Kasumi-1 (cell line): ENCODE measurements around the gene ZBTB11.
"Not testable (repeated sequence)": the region's sequence is repeated elsewhere in the genome, so short reads cannot be mapped to it uniquely, and the experiment has no call there.

Experiments
- DNase-seq, 2 experiments: peaks; one replicate each; lab custom pipeline; 2025; lab: John Stamatoyannopoulos, UW

Gene ZBTB11

DNA sequence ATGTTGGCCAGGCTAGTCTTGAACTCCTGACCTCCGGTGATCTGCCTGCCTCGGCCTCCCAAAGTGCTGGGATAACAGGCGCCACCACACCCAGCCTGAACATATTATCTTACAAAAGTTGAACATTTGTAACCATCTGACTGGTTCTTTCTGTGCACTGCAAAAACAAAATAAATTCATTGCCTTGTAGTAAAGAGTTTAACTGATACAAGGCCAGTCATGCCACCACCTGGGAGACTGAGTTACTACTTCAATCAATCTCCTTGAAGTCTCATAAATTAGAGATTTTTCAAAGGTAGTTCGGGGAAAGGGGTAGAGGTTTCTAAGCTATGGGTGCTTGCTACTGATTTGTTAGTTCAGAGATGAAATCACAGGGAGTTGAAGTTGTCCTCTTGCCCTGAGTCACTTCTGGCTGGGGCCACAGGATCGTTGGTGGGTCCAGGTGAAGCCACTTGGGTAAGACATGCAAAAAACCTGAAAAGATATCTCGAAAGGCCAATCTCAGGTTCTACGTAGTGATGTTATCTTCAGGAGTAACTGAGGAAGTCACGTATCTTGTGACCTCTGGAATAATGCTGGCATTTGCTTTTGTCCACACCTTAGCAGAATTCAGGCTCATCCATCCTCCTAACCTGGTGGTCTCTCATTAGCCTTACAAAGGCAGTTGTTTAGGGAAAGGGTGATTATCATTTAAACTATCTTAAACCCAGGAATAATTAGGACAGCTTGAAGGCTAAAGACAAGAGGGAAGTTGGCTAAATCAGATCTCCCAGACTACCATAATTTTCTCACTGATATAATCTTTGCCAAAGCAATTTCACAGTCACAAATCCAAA, 33.7 kb downstream of the ZBTB11 start:
- no peak for DNase-seq

DNA sequence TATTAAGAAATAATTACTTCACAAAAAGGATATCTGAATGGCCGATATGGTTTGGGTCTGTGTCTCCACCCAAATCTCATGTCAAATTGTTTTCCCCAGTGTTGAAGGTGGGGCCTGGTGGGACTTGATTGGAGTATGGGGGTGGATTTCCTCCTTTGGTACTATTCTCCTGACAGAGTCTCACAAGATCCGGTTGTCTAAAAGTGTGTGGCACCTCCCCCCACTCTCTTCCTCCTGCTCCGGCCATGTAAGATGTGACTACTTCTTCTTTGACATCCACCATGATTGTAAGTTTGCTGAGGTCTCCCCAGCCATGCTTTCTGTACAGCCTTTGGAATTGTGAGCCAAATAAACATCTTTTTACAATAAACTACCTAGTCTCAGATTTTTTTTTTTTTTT, 34.5 kb downstream of the ZBTB11 start:
- DNase-seq, result no peak

DNA sequence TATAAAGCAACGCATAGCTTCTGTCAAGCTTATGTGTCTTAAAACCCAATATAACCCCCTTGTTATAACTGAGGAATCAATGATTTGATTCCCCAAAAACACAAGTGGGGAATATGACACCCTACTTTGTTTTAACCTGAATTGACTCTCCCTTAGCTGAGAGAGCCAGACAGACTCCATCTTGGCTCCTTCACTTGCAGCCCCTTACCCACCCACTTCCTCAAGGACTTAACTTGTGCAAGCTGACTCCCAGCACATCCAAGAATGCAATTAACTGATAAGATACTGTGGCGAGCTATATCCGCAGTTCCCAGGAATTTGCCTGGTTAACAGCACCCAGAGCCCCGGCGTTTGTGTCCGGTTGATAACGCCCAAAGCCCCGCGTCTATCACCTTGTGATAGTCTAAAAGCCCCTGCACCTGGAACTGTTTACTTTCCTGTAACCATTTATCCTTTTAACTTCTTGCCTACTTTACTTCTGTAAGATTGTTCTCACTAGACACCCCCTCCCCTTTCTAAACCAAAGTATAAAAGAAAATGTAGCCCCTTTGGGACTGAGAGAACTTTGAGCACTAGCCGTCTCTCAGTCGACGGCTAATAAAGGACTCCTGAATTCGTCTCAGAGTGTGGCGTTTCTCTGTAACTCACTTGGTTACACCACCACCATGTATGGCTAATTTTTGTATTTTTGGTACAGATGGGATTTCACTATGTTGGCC, 35.4 kb downstream of the ZBTB11 start:
- DNase-seq, result not testable (repeated sequence)

DNA sequence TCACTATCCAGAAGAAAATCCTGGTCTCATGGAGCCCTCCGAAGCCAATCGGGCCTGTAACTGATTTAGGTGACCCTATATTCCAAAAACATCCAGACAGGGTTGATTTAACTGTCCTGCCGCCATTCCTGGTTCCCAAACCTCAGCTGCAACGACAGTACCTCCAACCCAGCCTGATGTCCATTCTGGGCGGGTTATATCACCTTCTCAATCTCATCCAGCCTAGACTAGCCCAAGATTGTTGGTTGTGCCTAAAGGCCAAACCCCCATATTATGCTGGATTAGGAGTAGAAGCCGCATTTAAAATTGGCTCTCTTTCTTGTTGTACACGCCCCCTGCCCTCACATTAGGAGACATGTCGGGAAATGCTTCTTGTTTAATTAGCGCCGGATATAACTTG, 36.7 kb downstream of the ZBTB11 start:
- DNase-seq, result no peak

DNA sequence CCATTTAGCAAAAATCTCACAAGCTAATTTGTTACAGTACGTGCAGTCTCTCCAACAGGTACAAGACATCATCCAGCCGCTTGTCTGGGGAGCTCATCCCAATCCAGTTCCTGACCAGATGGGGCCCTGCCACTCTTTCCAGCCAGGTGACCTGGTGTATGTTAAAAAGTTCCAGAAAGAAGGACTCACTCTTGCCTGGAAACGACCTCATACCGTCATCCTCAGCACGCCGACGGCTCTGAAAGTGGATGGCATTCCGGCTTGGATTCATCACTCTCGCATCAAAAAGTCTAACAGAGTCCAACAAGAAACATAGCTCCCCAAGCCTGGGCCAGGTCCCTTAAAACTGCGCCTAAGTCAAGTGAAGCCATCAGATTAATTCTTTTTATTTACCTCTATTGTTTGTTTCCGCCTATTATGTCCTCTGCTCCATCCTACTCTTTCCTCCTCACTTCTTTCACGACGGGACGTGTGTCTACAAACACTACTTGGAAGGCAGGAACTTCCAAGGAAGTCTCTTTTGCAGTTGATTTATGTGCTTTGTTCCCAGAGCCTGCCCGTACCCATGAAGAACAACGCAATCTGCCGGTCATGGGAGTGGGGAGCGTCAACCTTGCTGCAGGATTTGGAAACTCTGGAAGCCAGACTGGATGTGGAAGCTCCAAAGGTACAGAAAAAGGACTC, 37.5 kb downstream of the ZBTB11 start:
- no peak for DNase-seq

DNA sequence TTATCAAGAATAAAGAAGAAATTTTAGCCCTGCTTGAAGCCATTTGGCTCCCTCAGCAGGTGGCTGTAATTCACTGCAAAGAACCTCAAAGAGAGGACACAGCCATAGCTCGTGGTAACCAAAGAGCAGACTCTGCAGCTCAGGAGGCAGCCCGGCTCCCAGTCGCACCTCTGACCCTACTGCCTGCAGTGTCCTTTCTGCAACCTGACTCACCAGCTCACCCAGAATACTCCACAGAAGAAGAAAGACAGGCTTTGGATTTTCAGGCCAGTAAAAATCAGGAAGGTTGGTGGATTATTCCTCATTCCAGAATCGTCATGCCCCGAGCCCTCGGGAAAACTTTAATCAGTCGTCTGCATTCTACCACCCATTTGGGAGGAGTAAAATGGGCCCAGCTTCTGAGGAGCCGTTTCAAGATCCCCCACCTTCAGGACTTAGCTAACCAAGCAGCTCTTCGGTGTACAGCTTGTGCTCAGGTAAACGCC, 38.6 kb downstream of the ZBTB11 start:
- no peak for DNase-seq

DNA sequence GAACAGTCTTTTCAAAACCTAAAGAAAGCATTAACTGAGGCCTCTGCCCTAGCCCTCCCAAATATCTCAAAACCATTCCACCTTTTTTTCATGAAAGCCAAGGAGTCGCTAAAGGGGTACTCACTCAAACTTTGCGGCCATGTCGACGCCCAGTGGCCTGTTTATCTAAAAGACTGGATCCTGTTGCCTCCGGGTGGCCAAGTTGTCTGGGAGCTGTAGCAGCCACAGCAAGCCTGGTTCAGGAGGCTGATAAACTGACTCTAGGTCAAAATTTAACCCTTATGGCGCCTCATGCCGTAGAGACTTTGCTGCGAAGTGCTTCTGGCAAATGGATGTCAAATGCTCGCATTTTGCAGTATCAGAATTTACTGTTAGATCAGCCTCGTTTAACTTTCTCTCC, 39.5 kb downstream of the ZBTB11 start:
- DNase-seq, result no peak

DNA sequence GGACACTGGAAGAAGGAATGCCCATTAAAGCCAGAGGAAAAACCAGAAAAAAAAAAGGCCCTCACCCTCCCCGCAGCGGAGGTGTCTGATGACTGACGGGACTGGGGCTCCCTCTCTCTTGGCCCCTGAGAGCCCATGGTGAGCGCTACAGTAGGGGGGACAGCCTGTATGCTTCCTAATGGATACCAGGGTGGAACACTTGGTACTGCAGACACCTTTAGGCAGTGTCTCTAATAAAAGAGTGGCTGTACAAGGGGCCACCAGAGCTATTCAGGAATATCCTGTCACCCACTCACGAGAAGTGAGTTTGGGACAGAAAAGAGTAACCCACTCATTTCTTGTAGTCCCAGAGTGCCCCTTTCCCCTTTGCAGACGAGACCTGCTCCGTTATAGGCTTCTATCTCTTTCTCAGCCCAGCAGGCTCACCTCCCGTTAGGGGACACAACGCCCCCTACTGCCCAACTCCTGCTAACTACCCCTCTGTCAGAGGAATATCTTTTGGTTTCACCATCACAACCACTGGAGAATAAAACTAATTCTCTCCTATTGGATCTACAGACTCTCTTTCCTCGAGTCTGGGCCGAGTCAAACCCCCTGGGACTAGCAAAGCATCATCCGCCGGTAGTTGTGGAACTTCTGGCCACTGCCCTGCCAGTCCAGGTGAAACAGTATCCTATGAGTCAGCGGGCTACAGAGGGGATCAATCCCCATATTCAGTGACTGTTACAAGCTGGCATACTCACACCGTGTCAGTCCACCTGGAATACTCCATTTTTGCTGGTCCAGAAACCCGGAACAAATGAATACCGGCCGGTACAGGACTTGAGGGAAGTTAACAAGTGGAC, 40.8 kb downstream of the ZBTB11 start:
- peak; percentile 69 to 85 for DNase-seq

DNA sequence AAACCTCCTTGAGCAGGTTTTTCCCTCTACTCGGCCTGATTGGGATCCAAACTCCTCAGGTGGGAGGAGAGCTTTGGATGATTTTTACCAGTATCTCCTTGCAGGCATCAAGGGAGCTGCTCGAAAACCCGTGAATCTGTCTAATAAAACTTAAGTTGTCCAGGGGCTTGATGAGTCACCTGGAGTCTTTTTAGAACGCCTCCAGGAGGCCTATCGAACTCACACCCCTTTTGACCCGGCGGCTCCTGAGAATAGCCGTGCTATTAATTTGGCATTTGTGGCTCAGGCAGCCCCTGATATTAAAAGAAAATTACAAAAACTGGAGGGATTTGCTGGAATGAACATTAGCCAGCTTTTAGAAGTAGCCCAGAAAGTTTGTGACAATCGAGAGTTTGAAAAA, 41.6 kb downstream of the ZBTB11 start:
- no peak for DNase-seq

DNA sequence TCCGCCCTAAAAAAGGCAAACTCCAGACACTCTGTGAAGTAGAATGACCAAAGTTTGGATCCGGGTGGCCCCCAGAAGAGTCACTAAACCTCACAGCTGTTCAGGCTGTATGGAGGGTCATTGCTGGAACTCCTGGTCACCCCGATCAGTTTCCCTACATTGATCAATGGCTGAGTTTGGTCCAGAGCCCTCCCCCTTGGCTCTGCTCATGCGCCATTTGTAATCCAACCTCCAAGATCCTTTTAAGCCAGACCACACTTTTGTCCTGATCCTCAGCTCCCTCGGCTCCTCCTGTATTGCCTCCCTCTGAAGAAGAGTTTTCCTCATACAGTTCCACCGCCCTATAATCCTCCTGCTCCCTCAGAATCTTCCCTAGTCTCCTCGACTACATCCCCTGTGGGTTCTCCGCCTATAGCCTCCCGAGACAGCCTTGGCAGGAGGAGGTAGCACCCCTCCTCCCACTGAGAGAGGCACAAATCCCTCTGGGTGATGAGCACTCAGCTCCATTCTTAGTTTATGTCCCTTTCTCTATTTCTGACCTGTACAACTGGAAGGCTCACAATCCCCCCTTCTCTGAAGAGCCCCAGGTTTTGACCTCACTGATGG, 42.2 kb downstream of the ZBTB11 start:
- no peak for DNase-seq

DNA sequence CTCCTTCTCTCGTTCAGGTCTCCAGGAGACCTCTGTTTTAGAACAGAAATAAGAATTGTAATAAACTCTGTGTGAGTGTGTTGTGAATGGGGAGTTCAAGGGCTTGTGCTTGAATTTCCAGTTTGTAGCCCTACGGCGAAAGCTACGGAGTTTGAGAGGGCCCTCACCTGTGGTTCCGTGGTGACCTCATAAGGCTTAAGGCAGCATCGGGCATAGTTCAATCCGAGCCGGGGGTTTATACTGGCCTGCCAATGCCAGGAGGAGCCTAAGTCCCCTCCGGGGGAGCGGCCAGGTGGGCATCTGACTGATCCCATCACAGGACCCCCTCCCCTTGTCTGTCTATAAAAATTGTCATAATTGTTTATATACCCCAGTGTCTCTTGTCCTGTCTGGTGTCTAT, 43.7 kb downstream of the ZBTB11 start:
- no peak for DNase-seq

DNA sequence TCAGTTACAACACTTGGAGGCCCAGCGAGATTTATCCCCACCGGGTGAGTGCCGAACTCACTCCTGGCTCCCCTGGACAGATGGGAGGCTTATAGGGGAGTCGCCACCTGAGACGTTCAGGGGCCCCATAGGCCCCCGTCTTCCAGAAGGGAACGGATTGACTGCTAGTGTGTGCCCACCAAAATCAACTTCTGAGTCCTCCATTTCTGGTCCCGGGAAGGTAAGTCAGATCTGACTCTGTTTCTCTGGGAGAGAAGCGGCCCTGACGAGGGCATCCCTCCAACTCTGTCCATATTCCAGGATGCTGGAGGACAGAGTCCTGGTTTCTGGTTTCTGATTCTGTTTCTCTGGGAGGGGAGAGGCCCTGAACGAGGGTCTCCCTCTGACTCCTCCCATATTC, 44.3 kb downstream of the ZBTB11 start:
- DNase-seq, result no peak

DNA sequence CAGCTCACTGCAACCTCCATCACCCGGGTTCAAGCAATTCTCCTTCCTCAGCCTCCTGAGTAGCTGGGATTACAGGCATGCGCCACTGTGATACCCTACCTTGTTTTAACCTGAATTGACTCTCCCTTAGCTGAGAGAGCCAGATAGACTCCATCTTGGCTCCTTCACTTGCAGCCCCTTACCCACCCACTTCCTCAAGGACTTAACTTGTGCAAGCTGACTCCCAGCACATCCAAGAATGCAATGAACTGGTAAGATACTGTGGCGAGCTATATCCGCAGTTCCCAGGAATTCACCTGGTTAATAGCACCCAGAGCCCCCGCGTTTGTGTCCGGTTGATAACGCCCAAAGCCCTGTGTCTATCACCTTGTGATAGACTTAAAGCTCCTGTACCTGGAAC, 45.0 kb downstream of the ZBTB11 start:
- not testable (repeated sequence) for DNase-seq

DNA sequence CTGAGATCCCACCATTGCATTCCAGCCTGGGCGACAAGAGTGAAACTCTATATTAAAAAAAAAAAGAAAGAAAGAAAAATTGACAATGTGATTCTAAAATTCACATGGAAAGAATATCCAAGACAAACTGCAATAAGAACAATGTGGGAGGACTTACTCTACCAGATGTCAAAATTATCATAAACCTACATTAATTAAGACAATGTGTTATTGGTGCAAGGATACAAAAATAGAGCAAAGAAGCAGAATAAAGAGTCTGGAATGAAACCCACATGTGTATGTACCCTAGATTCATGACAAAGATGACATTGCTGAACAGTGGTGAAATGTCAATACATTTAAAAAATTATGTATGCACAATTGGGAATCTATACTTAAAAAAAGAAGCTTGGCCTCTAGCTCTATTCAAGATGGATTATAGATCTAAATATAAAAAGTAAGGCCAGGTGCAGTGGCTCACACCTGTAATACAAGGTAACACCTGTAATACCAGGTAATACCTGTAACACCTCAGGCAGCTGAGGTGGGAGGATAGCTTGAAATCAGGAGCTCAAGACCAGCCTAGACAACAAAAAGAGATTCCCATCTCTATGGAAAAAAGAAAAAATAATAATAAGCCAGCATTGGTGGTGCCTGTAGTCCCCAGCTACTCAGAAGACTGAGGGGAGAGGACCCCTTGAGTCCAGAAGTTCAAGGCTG, 45.7 kb downstream of the ZBTB11 start:
- DNase-seq, result no peak

DNA sequence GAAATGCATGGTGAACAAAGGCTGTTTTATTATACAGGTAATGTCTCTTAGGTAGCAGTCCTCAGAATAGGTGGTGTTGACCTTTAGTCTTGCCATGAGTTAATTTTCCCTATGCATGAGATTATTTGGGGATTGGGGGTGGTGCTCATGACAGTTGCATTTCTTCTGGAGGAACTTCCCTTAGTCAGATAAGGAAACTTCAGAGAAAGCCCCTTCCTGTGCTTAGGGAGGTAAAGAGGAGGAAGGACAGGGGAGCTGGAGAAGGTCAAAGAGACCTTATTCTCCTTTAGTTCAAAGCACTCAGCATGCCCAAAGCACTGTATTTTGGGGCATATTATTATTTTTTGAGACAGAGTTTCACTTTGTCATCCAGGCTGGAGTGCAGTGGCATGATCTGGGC, 47.7 kb downstream of the ZBTB11 start:
- no peak for DNase-seq

DNA sequence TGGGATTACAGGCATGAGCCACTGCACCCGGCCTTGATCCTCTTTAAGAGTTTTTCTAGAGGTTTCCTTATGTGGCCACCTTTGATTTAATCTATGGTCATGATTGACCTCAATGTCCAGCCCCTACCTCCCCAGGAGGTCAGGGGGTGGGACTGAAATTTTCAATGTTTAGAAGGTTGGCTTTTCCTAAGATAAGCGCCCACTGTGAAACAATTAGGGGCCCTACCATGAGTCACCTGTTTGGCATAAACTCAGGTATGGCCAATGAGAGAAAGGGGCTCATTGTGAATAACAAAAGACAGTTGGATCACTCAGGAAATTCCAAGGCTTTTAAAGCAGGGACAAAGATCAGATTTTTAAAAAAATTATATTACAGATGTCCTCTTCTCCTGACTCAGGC, 51.1 kb downstream of the ZBTB11 start:
- DNase-seq, result no peak

DNA sequence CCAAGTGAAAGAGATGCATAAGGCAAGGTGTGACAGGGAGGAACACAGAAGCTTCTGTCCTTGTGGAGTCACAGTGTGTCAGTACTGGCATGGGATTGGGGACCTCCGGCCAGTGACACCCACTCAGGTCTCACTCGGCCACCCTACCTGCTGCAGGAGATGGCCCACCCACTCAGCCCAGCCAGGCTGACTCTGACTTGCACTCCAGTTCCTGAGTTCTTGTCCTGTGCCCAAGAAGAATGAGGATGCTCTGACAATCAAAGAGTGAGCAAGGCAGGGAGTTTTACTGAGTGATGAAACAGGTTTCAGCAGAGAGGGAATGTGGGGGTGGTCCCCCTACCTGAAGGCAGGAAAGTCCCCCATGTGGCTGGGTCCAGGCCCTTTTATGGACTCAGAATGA, 52.1 kb downstream of the ZBTB11 start:
- DNase-seq, result no peak

DNA sequence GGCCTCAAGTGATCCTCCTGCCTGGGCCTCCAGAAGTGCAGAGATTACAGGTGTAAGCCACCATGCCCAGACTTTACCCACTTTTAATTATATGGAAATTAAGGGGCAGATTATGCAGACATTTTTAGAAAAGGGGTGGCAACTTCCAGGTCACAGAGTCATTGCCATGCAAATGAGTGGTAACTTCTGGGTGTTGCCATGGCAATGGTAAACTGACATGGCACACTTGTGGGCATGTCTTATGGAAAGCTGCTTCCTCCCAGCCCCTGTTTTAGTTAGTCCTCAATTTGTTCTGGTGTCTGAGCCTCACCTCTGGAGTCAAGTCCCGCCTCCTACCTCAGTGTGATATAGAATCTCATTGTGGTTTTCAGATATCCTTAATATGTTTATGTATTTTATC, 53.3 kb downstream of the ZBTB11 start:
- no peak for DNase-seq

DNA sequence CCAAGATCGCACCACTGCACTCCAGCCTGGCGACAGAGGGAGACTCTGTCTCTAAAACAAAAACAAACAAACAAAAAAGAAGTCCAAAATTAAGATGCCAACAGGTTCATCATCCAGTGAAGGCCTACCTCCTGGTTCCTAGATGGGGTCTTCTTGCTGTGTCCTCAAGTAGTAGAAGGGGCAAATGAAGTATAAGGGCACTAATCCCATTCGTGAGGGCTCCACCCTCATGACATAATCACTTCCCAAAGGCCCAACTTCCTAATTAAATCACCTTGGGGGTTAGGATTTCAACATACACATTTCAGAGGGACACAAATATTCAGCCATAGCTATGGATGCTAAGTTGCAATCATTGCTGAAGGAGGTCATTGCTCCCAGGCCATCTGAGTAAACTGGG, 57.2 kb downstream of the ZBTB11 start:
- no peak for DNase-seq

DNA sequence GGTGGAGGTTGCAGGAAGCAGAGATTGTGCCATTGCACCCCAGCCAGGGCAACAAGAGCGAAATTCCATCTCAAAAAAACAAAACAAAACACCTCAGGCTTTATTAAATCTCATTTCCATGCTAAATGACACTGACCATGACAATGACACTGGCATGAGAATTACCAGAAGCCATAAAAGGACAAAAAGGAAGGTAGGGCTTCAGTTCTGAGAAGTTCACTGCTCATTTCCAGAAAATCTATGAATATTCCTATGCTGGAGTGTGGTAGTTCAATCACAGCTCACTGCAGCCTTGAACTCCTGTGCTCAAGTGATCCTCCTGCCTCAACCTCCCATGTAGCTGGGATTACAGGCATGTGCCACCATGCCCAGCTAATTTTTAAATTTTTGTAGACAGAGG, 58.2 kb downstream of the ZBTB11 start:
- DNase-seq, result no peak

DNA sequence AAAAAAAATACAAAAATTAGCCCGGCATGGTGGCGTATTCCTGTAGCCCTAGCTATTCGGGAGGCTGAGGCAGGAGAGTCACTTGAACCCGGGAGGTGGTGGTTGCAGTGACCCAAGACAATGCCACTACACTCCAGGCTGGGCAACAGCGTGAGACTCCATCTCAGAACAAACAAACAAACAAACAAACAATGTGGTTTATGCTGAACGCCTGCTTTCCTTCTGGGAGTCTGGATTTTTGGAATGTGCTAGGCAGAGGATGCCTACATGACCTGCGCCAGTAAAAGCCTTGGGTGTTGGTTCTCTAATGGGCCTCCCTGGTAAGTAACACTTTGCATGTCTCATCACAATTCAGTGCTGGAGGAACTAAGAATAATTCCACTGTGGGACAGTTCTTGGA, 59.5 kb downstream of the ZBTB11 start:
- no peak for DNase-seq
